Measurements from ENCODE around the gene ARID5B.

DNA sequence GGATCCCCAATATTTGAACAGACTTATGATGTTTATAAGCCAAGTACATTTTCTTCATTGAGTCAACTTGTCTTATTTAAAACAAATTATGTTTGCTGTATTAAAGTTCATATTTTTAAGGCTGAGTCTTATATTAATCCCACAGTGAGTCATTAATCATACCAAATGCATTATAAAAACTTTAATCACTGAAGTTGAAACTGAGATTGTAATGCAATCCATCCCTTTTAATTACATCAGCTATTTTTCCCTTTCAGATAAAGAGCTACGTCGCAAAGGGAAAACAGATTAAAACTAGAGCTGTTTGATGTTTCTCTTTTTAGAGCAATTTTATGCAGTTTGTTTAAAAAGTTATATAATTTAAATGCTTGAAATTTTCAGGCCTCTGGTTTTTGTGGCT lies 183.0 kb downstream of the ARID5B start:
- no peak for TF ChIP-seq EZH2 (IDR thresholded peaks at IDR 0.05; ENCODE audit: borderline replicate concordance)
- TF ChIP-seq, protein P1, sequence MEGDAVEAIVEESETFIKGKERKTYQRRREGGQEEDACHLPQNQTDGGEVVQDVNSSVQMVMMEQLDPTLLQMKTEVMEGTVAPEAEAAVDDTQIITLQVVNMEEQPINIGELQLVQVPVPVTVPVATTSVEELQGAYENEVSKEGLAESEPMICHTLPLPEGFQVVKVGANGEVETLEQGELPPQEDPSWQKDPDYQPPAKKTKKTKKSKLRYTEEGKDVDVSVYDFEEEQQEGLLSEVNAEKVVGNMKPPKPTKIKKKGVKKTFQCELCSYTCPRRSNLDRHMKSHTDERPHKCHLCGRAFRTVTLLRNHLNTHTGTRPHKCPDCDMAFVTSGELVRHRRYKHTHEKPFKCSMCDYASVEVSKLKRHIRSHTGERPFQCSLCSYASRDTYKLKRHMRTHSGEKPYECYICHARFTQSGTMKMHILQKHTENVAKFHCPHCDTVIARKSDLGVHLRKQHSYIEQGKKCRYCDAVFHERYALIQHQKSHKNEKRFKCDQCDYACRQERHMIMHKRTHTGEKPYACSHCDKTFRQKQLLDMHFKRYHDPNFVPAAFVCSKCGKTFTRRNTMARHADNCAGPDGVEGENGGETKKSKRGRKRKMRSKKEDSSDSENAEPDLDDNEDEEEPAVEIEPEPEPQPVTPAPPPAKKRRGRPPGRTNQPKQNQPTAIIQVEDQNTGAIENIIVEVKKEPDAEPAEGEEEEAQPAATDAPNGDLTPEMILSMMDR (IDR thresholded peaks at IDR 0.05; ENCODE audit: poor library complexity): no peak
